AG20443 (cell line): Measurements from ENCODE around the gene DEFB113.

Source experiments
- DNase-seq: peaks from one replicate; pipeline ENCODE4 v3.0.0; 2012; ENCODE audit warnings: low spot score, mixed read lengths

The DEFB113 gene

GRCh38 chr6:49935387-49935786 lies 34.0 kb downstream of the DEFB113 start:
- DNase-seq = no peak

GRCh38 chr6:49934770-49935169 lies 34.7 kb downstream of the DEFB113 start:
- no peak for DNase-seq

GRCh38 chr6:49933526-49933925 lies 35.9 kb downstream of the DEFB113 start:
- no peak for DNase-seq

- no peak for DNase-seq
These were observed 40.1 kb downstream of the DEFB113 start for GRCh38 chr6:49929340-49929739.

DNA sequence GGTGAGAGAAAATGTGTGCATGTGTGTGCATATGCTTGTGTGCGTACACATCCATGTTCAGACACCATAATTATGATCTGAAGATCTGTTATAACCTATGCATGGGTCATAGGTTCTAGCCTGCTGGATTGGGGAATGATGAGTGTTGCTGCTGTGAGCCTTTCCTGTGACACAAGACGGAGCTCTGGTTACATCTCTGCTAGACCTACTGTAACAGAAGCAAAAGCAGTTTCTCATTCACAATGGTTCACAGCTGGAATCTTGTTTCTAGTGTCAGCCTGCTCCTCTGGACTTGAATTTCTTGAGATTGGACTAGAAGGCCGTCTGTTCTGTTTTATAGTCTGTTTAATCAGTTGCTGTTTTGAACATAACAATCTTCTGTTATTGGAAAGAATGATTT lies 45.6 kb downstream of the DEFB113 start:
- peak; percentile 5 for DNase-seq

DNA sequence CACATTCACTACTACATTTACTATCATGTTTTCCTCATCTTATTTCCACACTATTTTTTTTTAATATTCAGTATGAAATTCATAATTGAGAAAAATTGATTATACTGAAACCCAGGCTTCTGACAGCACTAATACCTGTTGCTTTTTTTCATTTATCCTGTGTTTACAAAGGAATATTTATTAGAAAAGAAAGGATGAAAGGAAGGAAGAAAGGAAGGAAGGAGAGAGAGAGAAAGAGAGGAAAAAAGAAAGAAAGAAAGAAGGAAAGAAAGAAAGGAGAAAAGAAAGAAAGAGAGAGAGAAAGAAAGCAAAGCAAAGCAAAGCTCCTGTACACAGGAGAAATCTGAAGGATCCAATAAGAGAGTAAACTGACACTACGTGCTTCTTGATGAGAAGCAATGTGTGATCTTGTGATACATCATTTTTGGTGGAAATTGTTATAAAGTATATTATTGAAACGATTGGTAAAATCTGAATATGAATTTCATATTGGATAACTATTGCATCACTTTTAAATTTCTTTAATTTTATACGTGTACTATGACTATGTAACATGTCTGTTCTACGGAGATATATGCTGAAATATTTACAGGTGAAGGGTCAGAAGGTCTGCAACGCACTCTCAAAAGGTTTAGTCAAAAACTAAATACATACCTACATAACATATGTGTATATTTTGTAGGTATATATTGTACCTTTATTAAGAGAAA lies 49.3 kb downstream of the DEFB113 start:
- no peak for DNase-seq

GRCh38 chr6:49919261-49919660 lies 50.2 kb downstream of the DEFB113 start:
- DNase-seq = no peak

- no peak for DNase-seq
These were observed 50.6 kb downstream of the DEFB113 start for GRCh38 chr6:49918787-49919186.
